ENCODE measurements around the gene HCFC1R1.
A peak's percentile ranks its signal among the peaks of the same experiment; 100 is the strongest.

The HCFC1R1 gene

DNA sequence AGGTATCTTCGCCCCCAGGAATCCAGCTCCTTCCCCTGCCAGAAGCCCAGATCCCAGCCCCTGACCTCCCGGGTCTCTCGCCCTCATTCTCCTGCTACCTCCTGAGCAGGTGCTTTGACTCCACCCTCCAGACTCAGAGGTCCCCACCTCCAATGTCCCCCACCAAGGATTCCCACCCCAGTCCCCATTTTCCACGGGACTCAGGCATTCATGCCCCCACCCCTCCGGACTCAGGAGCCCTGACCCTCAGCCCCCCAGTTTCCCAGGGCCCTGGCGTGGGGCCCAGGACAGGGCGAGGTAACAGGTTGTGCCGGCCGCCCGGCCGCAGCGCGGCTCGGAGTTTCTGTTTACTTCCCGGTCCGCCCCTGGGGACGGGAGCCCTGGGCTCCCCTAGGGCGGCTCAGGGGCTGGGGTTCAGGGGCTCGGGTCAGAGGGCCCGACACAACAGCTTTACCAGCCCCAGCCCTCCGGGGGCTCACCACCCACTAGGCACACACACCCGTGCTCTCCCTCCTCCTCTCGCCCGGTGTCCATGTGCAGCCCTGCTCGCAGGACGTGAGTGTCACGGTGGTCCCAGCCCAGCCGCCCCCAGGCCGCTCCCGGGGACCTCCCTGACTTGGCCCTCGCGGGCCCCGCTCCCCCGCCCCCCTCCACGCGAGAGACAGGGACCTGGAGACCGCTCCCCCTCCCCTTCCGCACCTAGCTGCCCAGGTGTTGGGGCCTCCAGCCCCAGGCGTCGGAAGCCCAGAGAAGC is 12.4 kb upstream of the HCFC1R1 start:
- DNase-seq (ENCODE audit: low read depth), result no peak

DNA sequence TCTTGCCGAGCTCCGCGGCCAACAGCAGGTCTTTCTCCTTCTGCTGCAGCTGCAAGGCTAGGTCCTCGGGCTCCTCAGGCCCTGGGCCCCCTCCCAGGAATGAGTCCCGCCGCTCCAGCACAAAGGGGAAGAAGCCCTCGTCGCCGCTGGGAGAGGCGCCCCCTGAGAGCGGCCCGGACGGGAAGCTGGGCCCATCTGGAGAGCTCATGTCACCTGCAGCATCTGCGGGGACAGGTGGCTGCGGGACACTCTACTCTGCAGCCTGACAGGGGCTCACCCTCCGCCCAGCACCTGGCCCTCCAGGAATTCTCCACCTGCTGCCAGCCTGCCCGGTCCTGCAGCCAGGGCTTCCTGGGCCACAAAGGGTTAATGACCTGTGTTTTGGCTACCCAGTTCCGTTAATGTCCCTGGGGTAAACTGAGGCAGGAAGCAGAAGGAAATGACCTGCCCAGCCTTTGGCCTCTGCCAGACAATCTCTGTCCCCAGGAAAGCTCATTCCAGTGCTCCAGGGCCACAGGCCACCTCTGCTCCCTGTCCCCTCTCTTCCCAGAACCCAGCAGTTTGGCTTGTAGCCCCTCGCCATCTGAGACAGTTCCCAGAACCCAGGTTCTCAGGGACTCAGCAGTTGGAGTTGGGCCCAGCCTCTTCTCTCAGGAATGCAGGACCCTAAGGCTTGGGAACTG is 11.7 kb upstream of the HCFC1R1 start:
- no peak for DNase-seq (ENCODE audit: low read depth)

DNA sequence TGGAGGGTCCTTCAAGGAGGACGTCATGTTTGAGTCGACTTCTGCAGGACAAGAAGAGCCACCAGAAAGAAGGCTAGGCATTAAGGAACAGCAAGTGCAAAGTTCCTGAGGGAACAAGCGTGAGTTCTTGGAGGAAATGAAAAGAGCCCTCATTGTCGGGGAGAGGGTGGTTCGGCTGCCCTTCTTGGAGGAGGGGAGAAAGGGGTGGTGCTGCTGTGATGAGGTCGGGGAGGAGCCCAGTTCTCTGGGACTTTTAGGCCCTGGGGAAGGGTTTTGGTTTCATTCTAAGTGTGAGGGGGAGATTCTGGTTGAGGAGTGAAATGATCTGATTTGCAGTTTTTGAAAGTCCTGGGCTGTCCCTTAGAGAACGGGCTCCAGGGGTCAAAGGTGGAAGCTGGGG is 8.9 kb upstream of the HCFC1R1 start:
- DNase-seq (ENCODE audit: low read depth), result no peak

DNA sequence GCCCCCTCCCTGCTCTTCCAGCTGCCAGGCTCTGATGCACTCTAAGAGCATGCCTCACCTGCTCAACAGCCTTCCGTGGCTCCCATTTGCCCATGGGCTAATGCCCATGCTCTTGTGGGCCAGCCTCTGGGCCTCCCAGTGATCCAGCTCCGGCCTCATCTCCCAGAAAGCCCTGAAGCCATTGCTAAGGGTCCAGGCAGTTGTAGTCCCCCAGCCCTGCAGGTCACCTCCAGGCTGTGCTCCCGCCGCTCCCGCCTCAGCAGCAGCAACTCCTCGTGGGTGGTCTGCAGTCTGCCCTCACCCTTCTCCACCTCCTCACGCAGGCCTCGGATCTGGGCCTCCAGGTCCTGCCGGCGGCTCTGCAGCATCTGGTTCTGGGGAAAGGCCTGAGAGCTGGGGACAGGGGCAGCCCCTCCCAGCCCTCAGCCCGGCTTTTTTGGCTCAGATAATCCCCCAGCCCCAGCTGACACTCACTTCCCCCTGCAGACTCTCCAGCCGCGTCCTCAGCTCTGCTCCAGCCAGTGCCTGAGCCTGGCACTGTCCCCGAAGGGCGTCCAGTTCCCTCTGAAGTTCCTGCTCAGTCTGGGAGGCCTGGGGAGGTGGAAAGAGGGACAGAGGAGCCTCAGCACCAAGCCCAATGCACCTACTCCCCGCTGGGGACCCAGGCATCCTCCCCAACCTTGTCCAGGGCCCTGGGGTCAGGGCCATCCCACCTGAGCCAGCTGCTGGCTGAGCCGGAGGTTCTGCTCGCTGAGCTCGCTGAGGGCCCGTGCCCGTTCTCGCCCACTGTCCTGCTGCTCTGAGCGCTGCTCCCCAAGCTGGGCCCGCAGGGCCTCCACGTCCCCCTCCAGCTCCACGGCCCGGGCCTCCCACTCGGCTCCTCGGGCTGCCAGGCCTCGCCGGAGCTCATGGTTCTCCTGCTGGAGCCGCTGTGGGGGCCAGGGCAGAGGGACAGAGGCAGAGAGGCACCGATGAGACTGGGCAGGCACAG is 6.8 kb upstream of the HCFC1R1 start:
- DNase-seq (ENCODE audit: low read depth), result no peak

DNA sequence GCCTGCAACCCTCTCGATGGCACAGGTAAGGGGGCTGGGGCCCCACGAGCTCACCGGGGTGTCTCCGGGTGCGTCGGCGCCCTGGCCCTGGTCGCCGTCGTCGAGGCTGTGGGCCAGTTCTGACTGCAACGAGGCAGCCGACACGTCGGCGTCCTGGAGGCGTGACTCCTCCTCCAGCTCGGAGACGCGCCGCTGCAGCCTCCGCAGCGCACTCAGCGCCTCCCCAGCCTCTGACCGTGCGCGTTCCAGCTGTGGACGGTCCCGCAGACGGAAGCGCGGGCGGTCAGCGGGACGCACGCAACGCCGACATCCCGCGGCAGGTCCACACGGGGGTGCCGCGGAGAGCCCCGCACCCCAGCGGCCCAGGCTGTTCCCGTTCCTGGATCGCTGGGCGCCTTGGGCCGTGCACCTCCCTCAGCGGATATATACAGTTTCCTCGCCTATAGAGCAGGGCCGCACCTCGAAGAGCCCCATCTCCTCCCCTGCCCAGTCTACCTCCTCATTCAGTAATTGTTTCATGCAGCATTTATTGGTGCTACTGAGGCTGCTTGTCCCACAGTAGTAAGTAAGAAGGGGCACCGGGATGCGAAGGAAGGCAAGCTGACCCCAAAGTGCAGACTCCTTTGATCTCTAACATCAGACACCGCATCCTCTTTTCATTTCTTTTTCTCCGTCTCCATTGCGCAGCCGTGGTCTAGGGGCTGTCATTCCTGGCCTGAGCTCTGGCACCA is 5.9 kb upstream of the HCFC1R1 start:
- DNase-seq (ENCODE audit: low read depth), result no peak

DNA sequence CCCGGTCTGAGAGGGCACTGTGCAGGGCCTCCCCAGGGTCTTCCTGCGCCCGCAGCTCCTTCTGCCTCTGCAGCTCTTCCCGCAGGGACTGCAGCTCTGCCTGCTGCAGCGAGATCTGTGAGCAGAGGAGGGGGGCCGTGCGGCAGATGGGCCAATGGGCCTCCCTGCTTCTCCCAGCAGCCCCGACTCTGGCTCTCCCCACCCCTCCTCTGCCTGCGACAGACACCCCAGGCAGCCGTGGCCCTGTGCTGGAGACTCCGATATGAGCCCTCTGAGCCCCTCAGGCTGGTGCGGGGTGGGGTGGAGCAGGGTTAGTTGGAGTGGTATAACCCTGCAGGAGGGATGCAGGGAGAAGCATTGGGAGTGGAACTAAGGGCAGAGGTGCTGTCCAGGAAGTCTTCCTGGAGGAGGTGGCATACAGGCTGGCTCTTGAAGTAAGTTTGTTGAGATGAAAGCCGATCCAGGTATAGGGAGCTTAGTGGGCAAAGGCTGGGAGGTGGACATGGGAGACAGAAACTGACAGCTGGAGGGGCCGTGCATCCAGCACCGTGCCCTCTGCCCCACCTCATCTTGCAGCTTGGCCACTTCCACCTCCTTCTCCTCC is 5.1 kb upstream of the HCFC1R1 start:
- no peak for DNase-seq (ENCODE audit: low read depth)

DNA sequence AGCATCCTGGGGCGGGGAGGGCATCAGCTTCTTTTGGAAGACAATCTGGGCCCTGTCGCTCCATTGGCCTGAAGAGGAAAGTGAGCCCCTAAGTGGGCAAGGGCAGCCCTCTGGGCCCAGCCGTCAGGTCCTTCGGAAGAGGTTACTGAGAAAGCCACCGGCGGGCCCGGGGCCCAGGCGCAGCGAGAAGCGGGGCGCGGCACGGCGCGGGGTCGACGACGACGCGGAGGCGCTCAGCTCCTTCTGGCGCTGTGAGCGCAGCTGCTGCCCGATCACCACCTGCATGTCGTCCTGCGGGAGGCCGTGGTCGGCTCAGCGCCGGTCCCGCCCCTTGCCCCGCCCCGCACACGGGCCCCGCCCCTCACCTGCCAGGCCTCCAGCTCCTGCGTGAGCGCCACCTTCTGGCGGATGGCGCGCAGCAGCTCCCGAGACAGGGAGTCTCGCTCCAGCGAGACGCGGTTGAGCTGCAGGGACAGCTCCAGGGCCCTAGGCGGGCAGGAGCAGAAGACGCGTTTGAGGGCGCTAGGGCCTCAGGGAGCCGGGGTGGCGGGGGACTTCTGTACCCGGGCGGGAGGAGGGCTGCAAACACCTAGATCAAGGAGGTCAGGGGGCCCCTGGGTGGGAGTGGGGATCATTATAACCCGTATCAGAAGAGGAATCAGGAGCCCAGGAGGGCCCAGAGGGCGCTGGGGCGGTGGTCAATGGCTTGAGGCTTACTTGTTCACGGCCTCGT is 4.4 kb upstream of the HCFC1R1 start:
- no peak for DNase-seq (ENCODE audit: low read depth)

DNA sequence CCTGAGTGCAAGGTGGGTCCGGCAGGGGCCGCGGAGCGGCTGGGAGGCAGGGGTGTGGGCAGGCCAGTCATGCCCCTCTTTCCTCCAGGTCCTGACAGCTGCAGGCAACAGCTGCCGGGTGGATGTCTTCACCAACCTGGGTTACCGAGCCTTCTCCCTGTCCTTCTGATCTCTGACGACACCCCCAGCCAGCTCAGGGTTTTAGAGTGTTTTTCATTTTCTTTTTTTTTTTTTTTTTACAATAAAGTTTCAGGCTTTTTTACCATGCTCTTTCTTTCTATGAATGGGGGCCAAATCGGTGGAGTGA is 3.7 kb upstream of the HCFC1R1 start:
- DNase-seq (ENCODE audit: low read depth), result no peak

DNA sequence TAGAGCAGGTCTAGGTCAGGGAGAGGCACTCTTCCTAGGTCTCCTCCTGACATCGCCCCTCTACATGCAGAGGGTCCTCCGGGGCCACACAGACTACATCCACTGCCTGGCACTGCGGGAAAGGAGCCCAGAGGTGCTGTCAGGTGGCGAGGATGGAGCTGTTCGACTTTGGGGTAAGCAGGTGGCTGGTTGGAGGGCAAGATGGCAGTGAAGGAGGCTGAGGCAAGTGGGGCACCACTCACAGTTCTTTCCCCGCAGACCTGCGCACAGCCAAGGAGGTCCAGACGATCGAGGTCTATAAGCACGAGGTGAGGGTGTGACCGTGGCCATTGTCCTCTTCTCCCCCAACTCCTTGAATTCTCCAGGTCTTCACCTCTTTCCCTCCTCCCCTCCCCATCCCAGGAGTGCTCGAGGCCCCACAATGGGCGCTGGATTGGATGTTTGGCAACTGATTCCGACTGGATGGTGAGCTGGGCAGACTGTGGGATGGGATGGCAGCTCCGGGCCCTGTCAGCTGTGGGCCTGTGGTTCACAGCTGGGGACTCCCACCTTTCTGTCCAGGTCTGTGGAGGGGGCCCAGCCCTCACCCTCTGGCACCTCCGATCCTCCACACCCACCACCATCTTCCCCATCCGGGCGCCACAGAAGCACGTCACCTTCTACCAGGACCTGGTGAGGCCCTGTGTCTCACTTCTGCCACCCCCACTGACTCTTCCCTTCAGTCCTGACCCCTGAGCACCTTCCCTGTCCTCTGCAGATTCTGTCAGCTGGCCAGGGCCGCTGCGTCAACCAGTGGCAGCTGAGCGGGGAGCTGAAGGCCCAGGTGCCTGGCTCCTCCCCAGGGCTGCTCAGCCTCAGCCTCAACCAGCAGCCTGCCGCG is 3.1 kb upstream of the HCFC1R1 start:
- no peak for DNase-seq (ENCODE audit: low read depth)

DNA sequence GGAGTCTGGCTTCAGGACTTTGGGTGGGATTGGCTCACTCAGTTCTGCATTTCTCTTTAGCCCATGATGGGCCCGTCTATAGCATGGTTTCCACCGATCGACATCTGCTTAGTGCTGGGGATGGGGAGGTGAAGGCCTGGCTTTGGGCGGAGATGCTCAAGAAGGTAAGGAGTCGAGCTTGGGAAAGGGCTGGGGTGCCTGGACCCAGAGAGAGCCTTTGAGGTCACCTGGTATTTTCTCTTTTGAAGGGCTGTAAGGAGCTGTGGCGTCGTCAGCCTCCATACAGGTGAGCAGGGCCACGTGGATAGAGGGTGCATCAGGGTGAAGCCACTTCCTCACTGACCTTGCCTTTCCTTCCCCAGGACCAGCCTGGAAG is 2.2 kb upstream of the HCFC1R1 start:
- DNase-seq (ENCODE audit: low read depth), result no peak

DNA sequence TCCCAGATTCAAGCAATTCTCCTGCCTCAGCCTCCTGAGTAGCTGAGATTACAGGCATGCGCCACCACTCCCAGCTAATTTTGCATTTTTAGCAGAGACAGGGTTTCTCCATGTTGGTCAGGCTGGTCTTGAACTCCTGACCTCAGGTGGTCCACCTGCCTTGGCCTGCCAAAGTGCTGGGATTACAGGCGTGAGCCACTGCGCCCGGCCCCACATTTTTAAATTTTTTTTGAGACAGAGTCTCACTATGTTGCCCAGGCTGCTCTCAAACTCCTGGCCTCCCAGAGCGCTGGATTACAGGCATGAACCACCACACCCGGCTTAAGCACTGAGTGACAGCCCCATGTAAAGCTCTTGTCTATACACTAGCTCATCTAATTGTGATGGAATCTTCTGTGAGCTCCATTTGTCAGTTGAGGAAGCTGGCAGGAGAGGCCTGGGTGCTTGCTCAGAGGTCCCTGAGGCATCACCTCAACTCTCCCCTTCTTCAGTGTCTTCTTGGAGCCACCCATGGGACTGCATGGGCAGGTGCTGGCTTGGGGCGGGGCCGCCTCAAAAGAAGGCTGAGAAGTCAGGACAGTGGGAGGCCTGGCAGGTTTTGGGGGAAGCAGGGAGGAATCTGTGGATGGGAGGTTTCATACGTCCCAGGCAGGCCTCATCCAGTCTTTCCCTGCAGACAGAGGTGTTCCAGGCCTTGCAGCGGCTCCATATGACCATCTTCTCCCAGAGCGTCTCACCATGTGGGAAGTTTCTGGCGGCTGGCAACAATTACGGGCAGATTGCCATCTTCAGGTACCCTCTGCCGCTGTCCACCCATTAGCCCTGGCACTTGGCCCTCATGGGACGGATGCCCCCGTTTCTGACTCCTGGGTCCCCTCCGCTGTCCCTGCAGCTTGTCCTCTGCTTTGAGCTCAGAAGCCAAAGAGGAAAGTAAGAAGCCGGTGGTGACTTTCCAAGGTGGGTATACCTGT is 1.6 kb upstream of the HCFC1R1 start:
- no peak for DNase-seq (ENCODE audit: low read depth)

DNA sequence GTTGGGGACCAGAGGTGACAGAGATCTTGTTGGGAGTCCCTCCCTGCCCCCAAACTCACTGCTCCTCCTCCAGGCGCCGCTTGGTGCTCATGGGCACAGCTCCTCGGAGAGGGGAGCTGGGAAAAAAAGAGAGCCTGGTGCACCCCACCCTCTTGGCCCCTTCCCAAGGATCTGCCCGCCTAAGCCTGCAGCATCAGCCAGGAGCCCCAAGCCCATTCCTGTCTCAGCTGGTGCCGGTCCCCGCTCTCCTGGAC is 400 bp downstream of the HCFC1R1 start:
- DNase-seq (ENCODE audit: low read depth), result peak; percentile 60

DNA sequence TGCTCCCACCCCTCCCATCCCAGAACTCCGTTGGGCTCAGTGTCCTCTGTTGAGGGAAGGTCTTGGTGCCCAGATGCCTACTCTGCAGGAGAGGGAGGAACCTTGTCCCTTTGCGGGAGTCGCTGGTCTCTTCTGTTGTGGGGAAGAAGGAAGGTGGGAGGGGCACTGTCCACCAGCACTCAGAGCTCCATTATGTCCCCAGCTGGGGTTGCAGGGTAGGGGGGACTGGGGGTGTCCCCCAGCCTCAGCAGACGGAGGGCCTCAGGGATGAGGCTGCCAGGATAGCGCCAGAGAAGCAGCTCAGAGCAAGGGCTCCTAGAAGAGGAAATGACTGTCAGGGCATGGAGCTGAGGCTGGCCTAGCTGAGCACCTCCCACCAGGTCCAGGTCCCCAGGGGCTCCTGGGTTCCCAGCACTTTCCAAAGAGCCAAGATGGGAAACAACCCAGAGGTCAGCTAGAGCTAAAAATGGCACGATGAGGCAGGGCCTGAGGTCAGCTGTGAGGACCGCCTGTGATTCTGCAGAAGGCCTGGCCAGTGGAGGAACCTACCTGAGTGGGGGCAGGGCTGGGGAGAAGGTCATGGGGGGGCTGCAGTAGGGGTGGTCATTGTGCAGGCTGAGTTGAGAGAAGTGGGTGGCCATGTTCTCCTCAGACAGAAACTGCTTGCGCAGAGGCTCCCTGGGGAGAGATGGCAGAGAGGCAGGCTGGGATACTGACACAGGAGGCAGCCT is 893 bp downstream of the HCFC1R1 start:
- peak; percentile 43 for DNase-seq (ENCODE audit: low read depth)

DNA sequence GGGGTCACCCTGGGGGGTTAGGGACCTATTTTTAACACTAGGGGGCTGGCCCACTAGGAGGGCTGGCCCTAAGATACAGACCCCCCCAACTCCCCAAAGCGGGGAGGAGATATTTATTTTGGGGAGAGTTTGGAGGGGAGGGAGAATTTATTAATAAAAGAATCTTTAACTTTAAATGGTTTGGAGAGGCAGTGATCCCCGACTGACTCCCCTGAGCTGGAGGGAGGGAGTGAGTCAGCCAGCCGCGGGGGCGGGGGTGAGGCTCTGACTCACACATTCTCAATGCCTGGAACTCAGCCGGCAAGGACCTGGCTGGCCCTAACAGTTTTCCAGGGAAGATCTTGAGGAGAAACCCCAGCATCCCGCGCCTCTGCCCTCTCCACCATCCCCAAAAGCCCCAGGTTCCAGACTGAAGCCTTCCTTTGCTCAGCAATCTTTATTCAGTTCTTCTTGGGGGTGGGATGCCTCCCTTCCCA is 1.5 kb downstream of the HCFC1R1 start:
- peak; percentile 80 for DNase-seq (ENCODE audit: low read depth)

DNA sequence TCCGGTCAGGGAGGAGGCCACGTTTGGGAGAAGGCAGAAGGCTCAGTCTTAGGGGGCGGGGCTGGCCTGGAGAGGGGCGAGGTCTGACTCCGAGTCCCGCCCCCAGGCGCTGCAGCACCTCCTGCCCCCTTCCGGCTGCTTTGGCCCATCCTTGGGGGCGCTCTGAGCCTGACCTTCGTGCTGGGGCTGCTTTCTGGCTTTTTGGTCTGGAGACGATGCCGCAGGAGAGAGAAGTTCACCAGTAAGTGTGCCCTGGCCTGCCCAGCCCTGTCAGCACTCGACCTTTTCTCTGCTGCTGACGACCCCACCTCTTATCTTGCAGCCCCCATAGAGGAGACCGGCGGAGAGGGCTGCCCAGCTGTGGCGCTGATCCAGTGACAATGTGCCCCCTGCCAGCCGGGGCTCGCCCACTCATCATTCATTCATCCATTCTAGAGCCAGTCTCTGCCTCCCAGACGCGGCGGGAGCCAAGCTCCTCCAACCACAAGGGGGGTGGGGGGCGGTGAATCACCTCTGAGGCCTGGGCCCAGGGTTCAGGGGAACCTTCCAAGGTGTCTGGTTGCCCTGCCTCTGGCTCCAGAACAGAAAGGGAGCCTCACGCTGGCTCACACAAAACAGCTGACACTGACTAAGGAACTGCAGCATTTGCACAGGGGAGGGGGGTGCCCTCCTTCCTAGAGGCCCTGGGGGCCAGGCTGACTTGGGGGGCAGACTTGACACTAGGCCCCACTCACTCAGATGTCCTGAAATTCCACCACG is 2.1 kb downstream of the HCFC1R1 start:
- DNase-seq (ENCODE audit: low read depth), result peak; percentile 79

DNA sequence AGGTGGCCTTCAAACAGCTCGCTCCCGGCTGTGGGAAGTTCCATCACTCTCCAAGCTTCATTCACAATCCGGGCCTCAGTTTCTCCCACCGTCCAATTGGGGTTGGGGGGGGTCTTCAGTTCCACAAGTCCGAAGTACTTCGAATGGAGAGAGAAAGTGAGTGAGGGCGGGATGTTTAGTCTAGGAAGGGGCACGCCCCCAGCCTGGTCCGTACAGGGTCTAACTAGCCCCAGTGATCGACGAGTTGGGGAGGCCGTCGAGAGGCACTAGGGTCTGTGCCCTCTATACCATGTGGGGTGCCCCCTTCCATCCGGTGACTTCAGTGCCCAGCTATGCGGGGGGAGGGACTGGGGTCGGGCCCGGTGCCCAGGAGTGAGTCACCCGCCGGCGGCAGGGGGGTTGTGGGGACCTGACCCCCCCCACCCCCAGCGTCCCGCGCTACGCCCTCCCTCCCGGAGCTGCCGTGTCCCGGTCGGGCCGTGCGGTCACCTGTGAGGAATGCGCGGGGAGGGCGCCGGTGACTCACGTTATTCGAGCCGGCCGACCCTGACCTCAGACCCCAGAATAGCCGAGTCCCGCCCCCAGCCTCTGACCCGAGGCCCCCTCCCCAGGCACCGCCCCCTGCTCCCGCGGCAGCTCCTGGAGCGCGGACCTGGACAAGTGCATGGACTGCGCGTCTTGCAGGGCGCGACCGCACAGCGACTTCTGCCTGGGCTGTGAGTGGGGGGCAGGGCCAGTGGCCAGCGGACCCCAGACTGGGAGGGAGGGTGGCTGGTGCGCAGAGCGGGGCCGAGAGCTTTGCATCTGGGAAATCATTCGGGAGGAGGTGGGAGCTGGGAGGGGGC is 2.9 kb downstream of the HCFC1R1 start:
- DNase-seq (ENCODE audit: low read depth), result peak; percentile 48

DNA sequence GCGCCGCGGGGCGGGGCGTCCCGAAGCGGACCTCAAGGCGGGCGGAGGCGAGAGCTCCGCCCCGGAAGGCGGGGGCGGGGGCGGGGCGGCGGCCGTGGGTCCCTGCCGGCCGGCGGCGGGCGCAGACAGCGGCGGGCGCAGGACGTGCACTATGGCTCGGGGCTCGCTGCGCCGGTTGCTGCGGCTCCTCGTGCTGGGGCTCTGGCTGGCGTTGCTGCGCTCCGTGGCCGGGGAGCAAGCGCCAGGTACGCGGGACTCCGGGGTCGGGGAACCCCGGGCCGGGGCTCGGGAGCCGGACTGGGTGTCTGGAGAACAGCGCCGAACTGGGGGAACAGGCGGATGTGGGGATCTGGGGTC is 3.5 kb downstream of the HCFC1R1 start, which contains the start of gene TNFRSF12A:
TNFRSF12A (plus strand) TSS at position 122 of the 357 bp plus-strand sequence; CDS start at position 152, 30 bp downstream.
- DNase-seq (ENCODE audit: low read depth), result no peak

Data from GM04503 (cell line).